Liver (tissue), 3 donors: ENCODE data around the gene NDST1.

Experiments
- EGR1 ChIP-seq, 2 donors: IDR thresholded peaks; 2 replicates each; pipeline ENCODE4 v1.6.1; 2016 to 2018; ENCODE audit warnings: antibody characterized with exemption in 2 of 2, low read depth in 2 of 2
- FOXA1 ChIP-seq: IDR thresholded peaks from 2 replicates; pipeline ENCODE4 v1.6.1; 2016; ENCODE audit warnings: antibody characterized with exemption
- JUND ChIP-seq, 2 donors: IDR thresholded peaks; 2 replicates each; pipeline ENCODE4 v1.6.1; 2016; ENCODE audit warnings: antibody characterized with exemption in 2 of 2
- MAX ChIP-seq: IDR thresholded peaks from 2 replicates; pipeline ENCODE4 v1.6.1; 2016; ENCODE audit warnings: antibody characterized with exemption
- NR2F2 ChIP-seq: IDR thresholded peaks from 2 replicates; pipeline ENCODE4 v1.6.1; 2016; ENCODE audit warnings: antibody characterized with exemption
- RAD21 ChIP-seq, 2 donors: IDR thresholded peaks; 2 replicates each; pipeline ENCODE4 v1.6.1; 2016; ENCODE audit warnings: antibody characterized with exemption in 2 of 2, mild to moderate bottlenecking in 2 of 2
- REST ChIP-seq: IDR thresholded peaks from 2 replicates; pipeline ENCODE4 v1.6.1; 2016; ENCODE audit warnings: antibody characterized with exemption, mild to moderate bottlenecking
- SP1 ChIP-seq: IDR thresholded peaks from 2 replicates; pipeline ENCODE4 v1.6.1; 2018; ENCODE audit warnings: antibody characterized with exemption, mild to moderate bottlenecking
- TAF1 ChIP-seq: conservative IDR thresholded peaks from 2 replicates; pipeline ENCODE4 v1.6.1; 2016; ENCODE audit warnings: antibody characterized with exemption, mild to moderate bottlenecking
- YY1 ChIP-seq: IDR thresholded peaks from 2 replicates; pipeline ENCODE4 v1.6.1; 2016; ENCODE audit warnings: antibody characterized with exemption, mild to moderate bottlenecking
- ZBTB33 ChIP-seq: IDR thresholded peaks from 2 replicates; pipeline ENCODE4 v1.6.1; 2016; ENCODE audit warnings: antibody characterized with exemption
- TF ChIP-seq, protein P1 (sequence below): fragments of 150-350 bp; IDR thresholded peaks from 2 replicates; pipeline ENCODE4 v1.5.1; 2017; ENCODE audit warnings: improper control_type of control experiment, low read depth, low read length; ENCODE audit not compliant: missing input control
- donor health status: healthy.
- donor health status: healthy.

DNA sequence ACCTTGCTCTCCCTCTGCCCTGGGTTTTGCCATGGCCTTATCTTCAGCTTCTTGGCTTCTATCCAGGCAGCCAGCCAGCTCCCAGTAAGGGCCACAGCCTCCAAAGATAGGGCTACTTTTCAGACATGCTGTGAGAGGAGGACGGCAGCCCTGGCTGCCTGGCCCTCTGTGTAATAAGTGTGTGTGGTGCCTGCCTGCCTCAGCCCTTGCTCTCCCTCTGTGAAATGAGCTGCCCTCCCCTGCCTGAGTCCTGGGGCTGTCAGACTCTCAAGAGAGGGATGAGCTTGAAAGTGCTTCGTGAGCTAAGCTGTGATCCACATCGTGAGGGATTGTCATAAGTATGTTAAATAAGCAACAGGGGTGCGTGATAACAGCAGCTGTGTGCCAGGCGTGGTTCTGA lies 8.1 kb downstream of the NDST1 start:
- TF ChIP-seq, protein P1, sequence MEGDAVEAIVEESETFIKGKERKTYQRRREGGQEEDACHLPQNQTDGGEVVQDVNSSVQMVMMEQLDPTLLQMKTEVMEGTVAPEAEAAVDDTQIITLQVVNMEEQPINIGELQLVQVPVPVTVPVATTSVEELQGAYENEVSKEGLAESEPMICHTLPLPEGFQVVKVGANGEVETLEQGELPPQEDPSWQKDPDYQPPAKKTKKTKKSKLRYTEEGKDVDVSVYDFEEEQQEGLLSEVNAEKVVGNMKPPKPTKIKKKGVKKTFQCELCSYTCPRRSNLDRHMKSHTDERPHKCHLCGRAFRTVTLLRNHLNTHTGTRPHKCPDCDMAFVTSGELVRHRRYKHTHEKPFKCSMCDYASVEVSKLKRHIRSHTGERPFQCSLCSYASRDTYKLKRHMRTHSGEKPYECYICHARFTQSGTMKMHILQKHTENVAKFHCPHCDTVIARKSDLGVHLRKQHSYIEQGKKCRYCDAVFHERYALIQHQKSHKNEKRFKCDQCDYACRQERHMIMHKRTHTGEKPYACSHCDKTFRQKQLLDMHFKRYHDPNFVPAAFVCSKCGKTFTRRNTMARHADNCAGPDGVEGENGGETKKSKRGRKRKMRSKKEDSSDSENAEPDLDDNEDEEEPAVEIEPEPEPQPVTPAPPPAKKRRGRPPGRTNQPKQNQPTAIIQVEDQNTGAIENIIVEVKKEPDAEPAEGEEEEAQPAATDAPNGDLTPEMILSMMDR = no peak
- TF ChIP-seq MAX = no peak
- TF ChIP-seq ZBTB33 = no peak
- TF ChIP-seq TAF1 = no peak
- TF ChIP-seq FOXA1 = no peak
- TF ChIP-seq EGR1 (IDR thresholded peaks at IDR 0.05; ENCODE audit: low read depth in 2 of 2) = no peak
- TF ChIP-seq YY1 = no peak
- no peak for TF ChIP-seq JUND (IDR thresholded peaks at IDR 0.05)
- TF ChIP-seq SP1 = no peak
- TF ChIP-seq REST = no peak
- TF ChIP-seq RAD21 (IDR thresholded peaks at IDR 0.05) = no peak
- TF ChIP-seq NR2F2 = no peak
